Adrenal gland (tissue), 12 donors: Measurements from ENCODE around the gene TGFBR2. TPM values are rescaled to one million over a fixed set of nuclear protein-coding genes. Genes with fewer than 3 reads are reported as not detected.

Experiments
- DNase-seq, 7 donors: peaks; one replicate each; pipeline ENCODE4 v3.0.0-alpha.2; 2019 to 2020
- H3K27ac ChIP-seq, 5 donors: fragments of 200-600 bp; sonication (generic) in 4 of 5; 1 replicate in 3 of 5; 2 replicates in 2 of 5; pipeline versions ENCODE4 v1.5.1 to v1.8.0; 2016 to 2020; ENCODE audit warnings: mild to moderate bottlenecking in 1 of 5
- H3K27me3 ChIP-seq: fragments of 200-600 bp; 2 replicates; pipeline ENCODE4 v1.8.0; 2021
- H3K36me3 ChIP-seq, 2 donors: fragments of 200-600 bp; replicated peaks in 1 of 2; 1 replicate in 1 of 2; 2 replicates in 1 of 2; pipeline versions ENCODE4 v1.5.1 to v1.8.0; 2018 to 2022
- H3K4me1 ChIP-seq, 2 donors: fragments of 200-600 bp; replicated peaks in 1 of 2; 1 replicate in 1 of 2; 2 replicates in 1 of 2; pipeline versions ENCODE4 v1.5.1 to v1.8.0; 2018 to 2021
- H3K4me3 ChIP-seq, 4 donors: fragments of 200-600 bp; sonication (generic) in 3 of 4; one replicate each; pipeline ENCODE4 v1.5.1; 2016 to 2018
- H3K9me3 ChIP-seq, 3 donors: fragments of 200-600 bp; sonication (generic) in 1 of 3; replicated peaks in 1 of 3; 1 replicate in 2 of 3; 2 replicates in 1 of 3; pipeline versions ENCODE4 v1.5.1 to v1.8.0; 2016 to 2021
- CTCF ChIP-seq, 6 experiments: fragments of 450-650 bp in 4 of 6; fragments of 200-600 bp in 2 of 6; sonication (generic) in 1 of 6; IDR thresholded peaks; 1 replicate in 5 of 6; 2 replicates in 1 of 6; pipeline versions ENCODE4 v1.5.1 to v1.8.0; 2016 to 2021; ENCODE audit warnings: antibody characterized with exemption in 6 of 6, mild to moderate bottlenecking in 2 of 6, moderate library complexity in 1 of 6
- POLR2A ChIP-seq, 2 donors: fragments of 450-650 bp; IDR thresholded peaks; one replicate each; pipeline ENCODE4 v1.6.1; 2017; ENCODE audit warnings: antibody characterized with exemption in 2 of 2, mild to moderate bottlenecking in 2 of 2, moderate library complexity in 1 of 2
- WGBS, 4 donors: extraction: QIAGEN DNeasy Blood & Tissue Kit in 2 of 4; methylation state at CpG; one replicate each; pipeline versions ENCODE4 v1.1.5 to v1.1.7; 2013 to 2017; 5-methylcytosine and 5-hydroxymethylcytosine counted together
- intact Hi-C, 2 donors: fragments of 100-400 bp; cut with DNase I; formaldehyde crosslinking; loops; one replicate each; pipeline versions ENCODE4 v1.14.1 to v1.15.0; 2022 to 2023
- polyA plus RNA-seq, 3 donors: library from polyadenylated mRNA; stranded (reverse); fragments of 200-250 nt in 2 of 3; fragments of 350-450 nt in 1 of 3; fragmentation: Illumina TruSeq in 1 of 3; extraction: RNeasy Lipid Tissue Mini Kit (QIAGEN cat#74804) in 1 of 3; gene quantifications; one replicate each; pipeline ENCODE4 v1.2.3, GENCODE V29; 2013 to 2014
- total RNA-seq, 9 donors: library from RNA; depleted of rRNA in 4 of 9; stranded (reverse); fragments of >200 nt in 4 of 9; fragments of 120-200 nt in 1 of 9; fragmentation: NEBNext Ultra II Directional in 1 of 9; extraction: Animal tissue kit (Norgen Biotek cat#: 25700) in 1 of 9; gene quantifications; one replicate each; pipeline versions ENCODE4 v1.1.0 to v1.2.4, GENCODE V29; 2013 to 2023
- donor health status: healthy with polysubstance abuse.
- donor health status: Bipolar disorder and iron deficiency.
- donor health status: DM: yes; HTN: yes; CAD: no.
- donor health status: DM: no; HTN: no; CAD: no.
- donor health status: DM: no; HTN: no; CAD: no.
- donor health status: DM: yes; HTN: yes; CAD: no.

The TGFBR2 gene
- total and polyA plus RNA-seq, 12 donors, result 19.1 to 296 (median 153) TPM

GRCh38 chr3:30649572-30650318, 43.3 kb downstream of the TGFBR2 start:
- DNase-seq, result peak in 1 of 7 donors; percentile 37
- Histone ChIP-seq H3K27me3 (no peaks in the 10 kb centered on the region), H3K36me3 (peaks cover 0 to 80% of the 10 kb centered on the region in 2 donors), H3K4me1 (peaks cover 17 to 70% of the 10 kb centered on the region in 2 donors), H3K27ac (peak overlapping the region in 2 of 5 donors; percentile 43 to 62), H3K4me3 (no peak overlapping the region), H3K9me3 (no peaks in the 10 kb centered on the region)
- WGBS, 4 donors, result 70 to 81% (median 79%) methylated on average over 9 of the region's 9 CpGs
- TF ChIP-seq CTCF (IDR thresholded peaks at IDR 0.05) (no peak), POLR2A (IDR thresholded peaks at IDR 0.05) (no peak)
- intact Hi-C loops, result no loop called here

- no peak for TF ChIP-seq CTCF (IDR thresholded peaks at IDR 0.05)
- TF ChIP-seq POLR2A (IDR thresholded peaks at IDR 0.05), result no peak
- WGBS, 4 donors, result 94 to 100% (median 97%) methylated on average over 2 of the region's 2 CpGs
- H3K4me3 ChIP-seq, result no peak overlapping the region
- H3K27me3 ChIP-seq, result no peaks in the 10 kb centered on the region
- intact Hi-C loops, result no loop called here
- peaks cover 13 to 70% of the 10 kb centered on the region in 2 donors for H3K4me1 ChIP-seq
- H3K9me3 ChIP-seq, result no peaks in the 10 kb centered on the region
- H3K27ac ChIP-seq, result peak overlapping the region in 2 of 5 donors; percentile 2 to 43
- H3K36me3 ChIP-seq, result peaks cover 0 to 80% of the 10 kb centered on the region in 2 donors
- DNase-seq, result no peak
These were observed 44.1 kb downstream of the TGFBR2 start for GRCh38 chr3:30650348-30650995.

- H3K36me3 ChIP-seq, result peaks cover 0 to 65% of the 10 kb centered on the region in 2 donors
These were observed 47.9 kb downstream of the TGFBR2 start for GRCh38 chr3:30654269-30654668.

More at GRCh38 chr3:30654269-30654668, 47.9 kb downstream of the TGFBR2 start:
- intact Hi-C loops, result no loop called here
- WGBS, 4 donors, result 45 to 86% (median 58%) methylated on average over 1 of the region's 1 CpG
- H3K4me1 ChIP-seq, result peaks cover 26 to 74% of the 10 kb centered on the region in 2 donors
- TF ChIP-seq CTCF (IDR thresholded peaks at IDR 0.05) (no peak), POLR2A (IDR thresholded peaks at IDR 0.05) (no peak)
- H3K27me3 ChIP-seq, result no peaks in the 10 kb centered on the region
- no peak for DNase-seq
- no peak overlapping the region for H3K4me3 ChIP-seq
- H3K9me3 ChIP-seq, result no peaks in the 10 kb centered on the region
- H3K27ac ChIP-seq, result peak overlapping the region in 1 of 5 donors; percentile 20
